Liver (tissue), 9 donors: ENCODE data around the gene GHDC. TPM values are rescaled to one million over a fixed set of nuclear protein-coding genes. Genes with fewer than 3 reads are reported as not detected.
A peak's percentile ranks its signal among the peaks of the same experiment; 100 is the strongest.

ENCODE experiments used
- DNase-seq: peaks from one replicate; pipeline ENCODE4 v3.0.0-alpha.2; 2017; ENCODE audit warnings: low spot score
- H3K27ac ChIP-seq, 2 donors: one replicate each; pipeline ENCODE4 v1.7.0; 2013; ENCODE audit warnings: inconsistent platforms in 2 of 2, low read length in 2 of 2, control low read depth in 1 of 2, low read depth in 1 of 2, mild to moderate bottlenecking in 1 of 2
- H3K27me3 ChIP-seq, 4 donors: one replicate each; pipeline versions ENCODE4 v1.6.1 to v1.7.0; 2013; ENCODE audit warnings: low read length in 3 of 4, inconsistent platforms in 1 of 4, mild to moderate bottlenecking in 1 of 4, moderate library complexity in 1 of 4; ENCODE audit not compliant: control insufficient read depth in 4 of 4, insufficient read depth in 4 of 4
- H3K36me3 ChIP-seq, 4 donors: one replicate each; pipeline versions ENCODE4 v1.6.1 to v1.7.0; 2013; ENCODE audit warnings: low read length in 3 of 4, mild to moderate bottlenecking in 3 of 4, low read depth in 1 of 4, moderate library complexity in 1 of 4; ENCODE audit not compliant: control insufficient read depth in 4 of 4, insufficient read depth in 3 of 4
- H3K4me1 ChIP-seq, 4 donors: one replicate each; pipeline versions ENCODE4 v1.6.1 to v1.7.0; 2013; ENCODE audit warnings: low read length in 3 of 4, mild to moderate bottlenecking in 3 of 4, moderate library complexity in 1 of 4; ENCODE audit not compliant: control insufficient read depth in 4 of 4, insufficient read depth in 4 of 4
- H3K4me3 ChIP-seq, 3 donors: one replicate each; pipeline versions ENCODE4 v1.6.1 to v1.7.0; 2013; ENCODE audit warnings: low read length in 3 of 3, control low read depth in 1 of 3, low read depth in 1 of 3, mild to moderate bottlenecking in 1 of 3
- H3K9ac ChIP-seq, 2 donors: one replicate each; pipeline ENCODE4 v1.7.0; 2013; ENCODE audit warnings: low read length in 2 of 2, mild to moderate bottlenecking in 2 of 2, moderate library complexity in 2 of 2, control low read depth in 1 of 2, low read depth in 1 of 2
- H3K9me3 ChIP-seq, 4 donors: one replicate each; pipeline versions ENCODE4 v1.6.1 to v1.7.0; 2013; ENCODE audit warnings: low read length in 3 of 4; ENCODE audit not compliant: control insufficient read depth in 4 of 4
- EGR1 ChIP-seq, 2 donors: IDR thresholded peaks; 2 replicates each; pipeline ENCODE4 v1.6.1; 2016 to 2018; ENCODE audit warnings: antibody characterized with exemption in 2 of 2, low read depth in 2 of 2
- FOXA1 ChIP-seq: IDR thresholded peaks from 2 replicates; pipeline ENCODE4 v1.6.1; 2016; ENCODE audit warnings: antibody characterized with exemption
- FOXA2 ChIP-seq: IDR thresholded peaks from 2 replicates; pipeline ENCODE4 v1.6.1; 2016; ENCODE audit warnings: antibody characterized with exemption
- GABPA ChIP-seq, 2 donors: IDR thresholded peaks in 1 of 2; conservative IDR thresholded peaks in 1 of 2; 2 replicates each; pipeline ENCODE4 v1.6.1; 2016; ENCODE audit warnings: antibody characterized with exemption in 2 of 2, mild to moderate bottlenecking in 1 of 2, moderate library complexity in 1 of 2
- HNF4A ChIP-seq, 2 donors: conservative IDR thresholded peaks; 2 replicates each; pipeline ENCODE4 v1.6.1; 2016; ENCODE audit warnings: antibody characterized with exemption in 2 of 2, mild to moderate bottlenecking in 2 of 2
- HNF4G ChIP-seq: IDR thresholded peaks from 2 replicates; pipeline ENCODE4 v1.6.1; 2016; ENCODE audit warnings: antibody characterized with exemption
- JUND ChIP-seq, 2 donors: IDR thresholded peaks; 2 replicates each; pipeline ENCODE4 v1.6.1; 2016; ENCODE audit warnings: antibody characterized with exemption in 2 of 2
- NR2F2 ChIP-seq: IDR thresholded peaks from 2 replicates; pipeline ENCODE4 v1.6.1; 2016; ENCODE audit warnings: antibody characterized with exemption
- RAD21 ChIP-seq, 2 donors: IDR thresholded peaks; 2 replicates each; pipeline ENCODE4 v1.6.1; 2016; ENCODE audit warnings: antibody characterized with exemption in 2 of 2, mild to moderate bottlenecking in 2 of 2
- RXRA ChIP-seq, 2 donors: IDR thresholded peaks; 2 replicates each; pipeline ENCODE4 v1.6.1; 2017 to 2018; ENCODE audit warnings: antibody characterized with exemption in 2 of 2, mild to moderate bottlenecking in 1 of 2
- WGBS: extraction: QIAGEN DNeasy Blood & Tissue Kit; methylation state at CpG from one replicate; pipeline ENCODE4 v1.1.7; 2013; 5-methylcytosine and 5-hydroxymethylcytosine counted together
- polyA plus RNA-seq, 2 donors: library from polyadenylated mRNA; stranded (reverse) in 1 of 2; unstranded in 1 of 2; fragments of 200-250 nt in 1 of 2; fragments of >200 nt in 1 of 2; fragmentation: Nextera tagmentation in 1 of 2; extraction: Ambion mirVana in 1 of 2; gene quantifications; one replicate each; pipeline versions ENCODE4 v1.2.1 to v1.2.3, GENCODE V29; 2013 to 2015
- total RNA-seq, 2 donors: library from RNA; depleted of rRNA; stranded (reverse); fragments of >200 nt; gene quantifications; one replicate each; pipeline ENCODE4 v1.2.3, GENCODE V29; 2014
- TF ChIP-seq, protein P1 (sequence below): fragments of 150-350 bp; IDR thresholded peaks from 2 replicates; pipeline ENCODE4 v1.5.1; 2017; ENCODE audit warnings: improper control_type of control experiment, low read depth, low read length; ENCODE audit not compliant: missing input control
- TF ChIP-seq, protein P2 (sequence below): IDR thresholded peaks from 2 replicates; pipeline ENCODE4 v1.6.1; 2016; ENCODE audit warnings: antibody characterized with exemption, mild to moderate bottlenecking
- TF ChIP-seq, protein P3 (sequence below): IDR thresholded peaks from 2 replicates; pipeline ENCODE4 v1.6.1; 2016; ENCODE audit warnings: antibody characterized with exemption
- TF ChIP-seq, protein P4 (sequence below): IDR thresholded peaks from 2 replicates; pipeline ENCODE4 v1.6.1; 2016; ENCODE audit warnings: antibody characterized with exemption
- TF ChIP-seq, protein P5 (sequence below): IDR thresholded peaks from 2 replicates; pipeline ENCODE4 v1.6.1; 2016; ENCODE audit warnings: antibody characterized with exemption
- donor health status: healthy.
- donor health status: healthy.
- donor health status: healthy.
- donor health status: healthy.
- donor health status: healthy.

GHDC gene
- total and polyA plus RNA-seq, 4 donors = 10.0 to 17.6 (median 12.3) TPM

DNA sequence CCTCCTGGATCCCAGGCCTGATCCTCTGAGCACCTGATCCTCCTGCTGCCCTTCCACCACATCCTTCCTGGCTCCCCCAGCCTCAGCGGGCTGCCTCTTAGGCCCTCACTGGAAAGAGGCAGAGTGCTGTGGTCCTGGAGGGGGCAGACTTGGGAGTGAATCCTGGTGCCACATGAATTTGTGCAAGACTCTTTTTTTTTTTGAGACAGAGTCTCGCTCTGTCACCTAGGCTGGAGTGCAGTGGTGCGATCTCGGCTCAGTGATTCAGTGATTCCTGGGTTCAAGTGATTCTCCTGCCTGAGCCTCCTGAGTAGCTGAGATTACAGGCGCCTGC, 3.1 kb downstream of the GHDC start:
- DNase-seq = no peak
- H3K4me3 ChIP-seq = no peak overlapping the region
- no peak overlapping the region for H3K9ac ChIP-seq
- no peak overlapping the region for H3K27ac ChIP-seq
- no peaks in the 10 kb centered on the region for H3K36me3 ChIP-seq
- TF ChIP-seq, protein P1, sequence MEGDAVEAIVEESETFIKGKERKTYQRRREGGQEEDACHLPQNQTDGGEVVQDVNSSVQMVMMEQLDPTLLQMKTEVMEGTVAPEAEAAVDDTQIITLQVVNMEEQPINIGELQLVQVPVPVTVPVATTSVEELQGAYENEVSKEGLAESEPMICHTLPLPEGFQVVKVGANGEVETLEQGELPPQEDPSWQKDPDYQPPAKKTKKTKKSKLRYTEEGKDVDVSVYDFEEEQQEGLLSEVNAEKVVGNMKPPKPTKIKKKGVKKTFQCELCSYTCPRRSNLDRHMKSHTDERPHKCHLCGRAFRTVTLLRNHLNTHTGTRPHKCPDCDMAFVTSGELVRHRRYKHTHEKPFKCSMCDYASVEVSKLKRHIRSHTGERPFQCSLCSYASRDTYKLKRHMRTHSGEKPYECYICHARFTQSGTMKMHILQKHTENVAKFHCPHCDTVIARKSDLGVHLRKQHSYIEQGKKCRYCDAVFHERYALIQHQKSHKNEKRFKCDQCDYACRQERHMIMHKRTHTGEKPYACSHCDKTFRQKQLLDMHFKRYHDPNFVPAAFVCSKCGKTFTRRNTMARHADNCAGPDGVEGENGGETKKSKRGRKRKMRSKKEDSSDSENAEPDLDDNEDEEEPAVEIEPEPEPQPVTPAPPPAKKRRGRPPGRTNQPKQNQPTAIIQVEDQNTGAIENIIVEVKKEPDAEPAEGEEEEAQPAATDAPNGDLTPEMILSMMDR = no peak
- TF ChIP-seq GABPA (IDR thresholded peaks at IDR 0.05 in 1 of 2, conservative IDR thresholded peaks at IDR 0.05 in 1 of 2) (no peak), EGR1 (IDR thresholded peaks at IDR 0.05; ENCODE audit: low read depth in 2 of 2) (no peak)
- TF ChIP-seq, protein P2, sequence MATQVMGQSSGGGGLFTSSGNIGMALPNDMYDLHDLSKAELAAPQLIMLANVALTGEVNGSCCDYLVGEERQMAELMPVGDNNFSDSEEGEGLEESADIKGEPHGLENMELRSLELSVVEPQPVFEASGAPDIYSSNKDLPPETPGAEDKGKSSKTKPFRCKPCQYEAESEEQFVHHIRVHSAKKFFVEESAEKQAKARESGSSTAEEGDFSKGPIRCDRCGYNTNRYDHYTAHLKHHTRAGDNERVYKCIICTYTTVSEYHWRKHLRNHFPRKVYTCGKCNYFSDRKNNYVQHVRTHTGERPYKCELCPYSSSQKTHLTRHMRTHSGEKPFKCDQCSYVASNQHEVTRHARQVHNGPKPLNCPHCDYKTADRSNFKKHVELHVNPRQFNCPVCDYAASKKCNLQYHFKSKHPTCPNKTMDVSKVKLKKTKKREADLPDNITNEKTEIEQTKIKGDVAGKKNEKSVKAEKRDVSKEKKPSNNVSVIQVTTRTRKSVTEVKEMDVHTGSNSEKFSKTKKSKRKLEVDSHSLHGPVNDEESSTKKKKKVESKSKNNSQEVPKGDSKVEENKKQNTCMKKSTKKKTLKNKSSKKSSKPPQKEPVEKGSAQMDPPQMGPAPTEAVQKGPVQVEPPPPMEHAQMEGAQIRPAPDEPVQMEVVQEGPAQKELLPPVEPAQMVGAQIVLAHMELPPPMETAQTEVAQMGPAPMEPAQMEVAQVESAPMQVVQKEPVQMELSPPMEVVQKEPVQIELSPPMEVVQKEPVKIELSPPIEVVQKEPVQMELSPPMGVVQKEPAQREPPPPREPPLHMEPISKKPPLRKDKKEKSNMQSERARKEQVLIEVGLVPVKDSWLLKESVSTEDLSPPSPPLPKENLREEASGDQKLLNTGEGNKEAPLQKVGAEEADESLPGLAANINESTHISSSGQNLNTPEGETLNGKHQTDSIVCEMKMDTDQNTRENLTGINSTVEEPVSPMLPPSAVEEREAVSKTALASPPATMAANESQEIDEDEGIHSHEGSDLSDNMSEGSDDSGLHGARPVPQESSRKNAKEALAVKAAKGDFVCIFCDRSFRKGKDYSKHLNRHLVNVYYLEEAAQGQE = no peak
- H3K4me1 ChIP-seq = peaks cover 4 to 12% (median 6%) of the 10 kb centered on the region in 4 donors
- no peaks in the 10 kb centered on the region for H3K9me3 ChIP-seq
- 96% methylated on average over 5 of the region's 5 CpGs for WGBS
- H3K27me3 ChIP-seq = no peaks in the 10 kb centered on the region

DNA sequence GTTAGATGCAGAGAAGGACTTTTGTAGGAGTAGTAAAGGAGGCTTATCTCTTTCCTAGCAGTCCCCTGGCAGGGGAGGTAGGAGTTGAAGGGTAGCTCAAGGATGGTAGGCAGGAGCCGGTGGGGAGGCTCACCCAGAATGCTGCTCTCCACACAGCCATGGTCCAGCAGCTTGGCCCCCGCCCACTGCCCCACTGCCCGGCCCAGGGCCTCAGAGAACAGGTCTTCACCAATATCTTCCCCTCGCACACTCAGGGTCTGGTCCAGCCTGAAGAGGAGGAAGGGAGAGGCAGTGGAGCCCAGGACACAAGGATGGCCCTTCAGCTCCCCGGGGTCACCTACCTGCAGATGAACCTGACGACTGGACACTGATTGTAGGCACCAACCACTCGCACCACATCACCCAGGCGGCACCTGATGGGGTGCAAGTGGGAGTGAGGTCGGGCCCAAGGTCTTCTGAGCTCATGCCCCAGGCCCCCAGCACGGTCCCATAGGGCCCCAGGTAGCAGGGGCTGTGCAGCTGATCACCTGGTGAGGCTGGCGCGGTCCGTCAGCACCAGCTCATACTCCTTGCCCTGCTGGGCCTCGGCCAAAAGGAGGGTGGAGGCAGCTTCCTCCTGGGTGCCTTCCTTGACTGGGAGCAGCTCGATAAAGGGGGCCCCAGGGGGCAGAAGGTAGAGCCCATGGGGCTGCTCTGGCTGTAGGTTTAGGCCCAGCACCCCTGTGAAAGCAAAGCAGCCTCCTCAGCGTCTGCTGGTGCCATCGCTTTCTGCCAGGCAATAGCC, 3.6 kb downstream of the GHDC start:
- no peak overlapping the region for H3K9ac ChIP-seq
- TF ChIP-seq FOXA2 (no peak), JUND (IDR thresholded peaks at IDR 0.05) (no peak), NR2F2 (no peak), FOXA1 (no peak), HNF4G (no peak), EGR1 (IDR thresholded peaks at IDR 0.05; ENCODE audit: low read depth in 2 of 2) (no peak), RAD21 (IDR thresholded peaks at IDR 0.05) (no peak), RXRA (IDR thresholded peaks at IDR 0.05) (no peak), HNF4A (conservative IDR thresholded peaks at IDR 0.05) (no peak), GABPA (IDR thresholded peaks at IDR 0.05 in 1 of 2, conservative IDR thresholded peaks at IDR 0.05 in 1 of 2) (no peak)
- TF ChIP-seq, protein P3, sequence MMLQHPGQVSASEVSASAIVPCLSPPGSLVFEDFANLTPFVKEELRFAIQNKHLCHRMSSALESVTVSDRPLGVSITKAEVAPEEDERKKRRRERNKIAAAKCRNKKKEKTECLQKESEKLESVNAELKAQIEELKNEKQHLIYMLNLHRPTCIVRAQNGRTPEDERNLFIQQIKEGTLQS = no peak
- TF ChIP-seq, protein P2 = no peak
- TF ChIP-seq, protein P4, sequence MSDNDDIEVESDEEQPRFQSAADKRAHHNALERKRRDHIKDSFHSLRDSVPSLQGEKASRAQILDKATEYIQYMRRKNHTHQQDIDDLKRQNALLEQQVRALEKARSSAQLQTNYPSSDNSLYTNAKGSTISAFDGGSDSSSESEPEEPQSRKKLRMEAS = no peak
- TF ChIP-seq, protein P5, sequence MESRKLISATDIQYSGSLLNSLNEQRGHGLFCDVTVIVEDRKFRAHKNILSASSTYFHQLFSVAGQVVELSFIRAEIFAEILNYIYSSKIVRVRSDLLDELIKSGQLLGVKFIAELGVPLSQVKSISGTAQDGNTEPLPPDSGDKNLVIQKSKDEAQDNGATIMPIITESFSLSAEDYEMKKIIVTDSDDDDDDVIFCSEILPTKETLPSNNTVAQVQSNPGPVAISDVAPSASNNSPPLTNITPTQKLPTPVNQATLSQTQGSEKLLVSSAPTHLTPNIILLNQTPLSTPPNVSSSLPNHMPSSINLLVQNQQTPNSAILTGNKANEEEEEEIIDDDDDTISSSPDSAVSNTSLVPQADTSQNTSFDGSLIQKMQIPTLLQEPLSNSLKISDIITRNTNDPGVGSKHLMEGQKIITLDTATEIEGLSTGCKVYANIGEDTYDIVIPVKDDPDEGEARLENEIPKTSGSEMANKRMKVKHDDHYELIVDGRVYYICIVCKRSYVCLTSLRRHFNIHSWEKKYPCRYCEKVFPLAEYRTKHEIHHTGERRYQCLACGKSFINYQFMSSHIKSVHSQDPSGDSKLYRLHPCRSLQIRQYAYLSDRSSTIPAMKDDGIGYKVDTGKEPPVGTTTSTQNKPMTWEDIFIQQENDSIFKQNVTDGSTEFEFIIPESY = no peak
- TF ChIP-seq, protein P1 = no peak
- H3K4me1 ChIP-seq = peaks cover 4 to 12% (median 6%) of the 10 kb centered on the region in 4 donors
- no peaks in the 10 kb centered on the region for H3K9me3 ChIP-seq
- no peaks in the 10 kb centered on the region for H3K36me3 ChIP-seq
- no peak overlapping the region for H3K4me3 ChIP-seq
- WGBS = 92% methylated on average over 17 of the region's 17 CpGs
- H3K27me3 ChIP-seq = no peaks in the 10 kb centered on the region
- no peak overlapping the region for H3K27ac ChIP-seq
- peak; percentile 56 for DNase-seq
